ENCODE results near the gene UTP25.

DNA sequence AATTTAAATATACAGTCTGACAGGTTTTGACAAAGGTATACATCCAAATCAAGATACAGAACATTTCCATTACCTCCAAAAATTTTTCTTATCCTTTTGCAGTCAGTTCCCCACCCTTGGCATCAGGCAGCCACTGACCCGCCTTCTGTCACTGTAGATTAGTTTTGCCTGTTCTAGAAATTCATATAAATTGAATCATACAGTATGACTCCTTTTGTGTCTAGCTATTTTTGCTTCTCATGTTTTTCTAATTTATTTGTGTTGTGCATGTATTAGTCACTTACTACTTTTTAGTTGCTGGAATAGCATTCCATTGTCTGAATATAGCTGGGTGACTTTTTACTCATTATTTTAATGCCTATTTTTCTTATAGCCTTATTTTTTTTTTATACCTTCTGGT is 3.8 kb downstream of the UTP25 start:
- TF ChIP-seq CTCF (IDR thresholded peaks at IDR 0.05): no peak
- TF ChIP-seq EZH2 (IDR thresholded peaks at IDR 0.05): no peak

Data from neural progenitor cell (in vitro differentiated cells).